ENCODE measurements around the gene WDR26. TPM values are rescaled to one million over a fixed set of nuclear protein-coding genes. Genes with fewer than 3 reads are reported as not detected.

WDR26 gene
- total and polyA plus RNA-seq, 9 of the 15 experiments (the other 6 are each of a cell fraction or from before 2014, with no cell fraction given), result 11.5 to 66.0 (median 39.8) TPM

- TF ChIP-seq THRB (CRISPR knock-in tag; conservative IDR thresholded peaks at IDR 0.05) (peak; percentile 32; the same call in 1 of the 2 replicates), SP1 (CRISPR knock-in tag; IDR thresholded peaks at IDR 0.05) (peak; percentile 40; the same call in 1 of the 2 replicates), IRF2 (CRISPR knock-in tag; IDR thresholded peaks at IDR 0.05) (peak; percentile 64; the same call in 1 of the 2 replicates), SRF (CRISPR knock-in tag; IDR thresholded peaks at IDR 0.05) (peak in 1 of 2 experiments; percentile 64; a peak in 2 of 4 replicates), CC2D1A (IDR thresholded peaks at IDR 0.05) (no peak), MEIS2 (IDR thresholded peaks at IDR 0.05; ENCODE audit: partially characterized antibody) (peak; percentile 14), ZNF143 (CRISPR knock-in tag; IDR thresholded peaks at IDR 0.05) (peak; percentile 94), ELF2 (CRISPR knock-in tag; IDR thresholded peaks at IDR 0.05) (no peak), JUN (IDR thresholded peaks at IDR 0.05; ENCODE audit: borderline replicate concordance, low read depth, low read length) (peak; percentile 49; the same call in 1 of the 2 replicates), JUN (CRISPR knock-in tag; IDR thresholded peaks at IDR 0.05; ENCODE audit: borderline replicate concordance) (0 out of 2 replicates have a peak, but pooled peaks have one; percentile 9), TARDBP (IDR thresholded peaks at IDR 0.05) (no peak; the same call in 1 of the 2 replicates), MYBL2 (IDR thresholded peaks at IDR 0.05; ENCODE audit: low read depth) (peak; percentile 67), MYBL2 (CRISPR knock-in tag; IDR thresholded peaks at IDR 0.05; ENCODE audit: borderline replicate concordance) (0 out of 2 replicates have a peak, but pooled peaks have one; percentile 18), PTBP1 (IDR thresholded peaks at IDR 0.05; ENCODE audit: low read depth, low read length) (no peak), TEAD2 (tag; IDR thresholded peaks at IDR 0.05) (no peak), MED1 (CRISPR knock-in tag; IDR thresholded peaks at IDR 0.05; ENCODE audit: borderline replicate concordance) (peak; percentile 39; the same call in 1 of the 2 replicates), CEBPZ (IDR thresholded peaks at IDR 0.05; ENCODE audit: borderline replicate concordance, low read depth, low read length) (no peak), CTBP1 (IDR thresholded peaks at IDR 0.05; ENCODE audit: borderline replicate concordance) (peak; percentile 91), EWSR1 (IDR thresholded peaks at IDR 0.05; ENCODE audit: borderline replicate concordance, low read depth, partially characterized antibody) (no peak), ELF1 (tag; IDR thresholded peaks at IDR 0.05) (peak; percentile 69), SIN3B (IDR thresholded peaks at IDR 0.05; ENCODE audit: low read depth) (peak; percentile 64), SREBF1 (IDR thresholded peaks at IDR 0.05; ENCODE audit: borderline replicate concordance, low read depth, low read length) (0 out of 2 replicates have a peak, but pooled peaks have one; percentile 43), NR2C2 (CRISPR knock-in tag; IDR thresholded peaks at IDR 0.05) (0 out of 2 replicates have a peak, but pooled peaks have one; percentile 46), NR2C2 (tag; IDR thresholded peaks at IDR 0.05) (peak; percentile 86)
These were observed 77.6 kb downstream of the WDR26 start, which contains the start of gene CNIH4 (continued) for GRCh38 chr1:224356685-224357625.

All from K562 (cell line).